DOHH2 (cell line): ENCODE measurements around the gene CALHM4.

Experiments used
- H3F3A ChIP-seq: fragments of 200-600 bp; sonication (generic), shearing (Covaris generic); 2 replicates; pipeline ENCODE4 v1.6.0; 2016; ENCODE audit warnings: antibody characterized with exemption, mild to moderate bottlenecking; ENCODE audit not compliant: control insufficient read depth, insufficient read depth
- H3K27ac ChIP-seq: fragments of 200-600 bp; sonication (generic); 2 replicates; pipeline ENCODE4 v1.5.1; 2014; ENCODE audit warnings: low read depth, mild to moderate bottlenecking, low read length, moderate library complexity
- H3K27me3 ChIP-seq: fragments of 200-600 bp; sonication (generic); 2 replicates; pipeline ENCODE4 v1.6.1; 2014; ENCODE audit warnings: mild to moderate bottlenecking, low read length, mixed read lengths; ENCODE audit not compliant: control insufficient read depth
- H3K36me3 ChIP-seq: fragments of 200-600 bp; sonication (generic); 2 replicates; pipeline ENCODE4 v1.6.1; 2014; ENCODE audit warnings: mild to moderate bottlenecking, low read length, moderate library complexity, mixed read lengths; ENCODE audit not compliant: control insufficient read depth
- H3K4me1 ChIP-seq: fragments of 200-600 bp; sonication (generic); 2 replicates; pipeline ENCODE4 v1.6.1; 2014; ENCODE audit warnings: mild to moderate bottlenecking, low read length, mixed read lengths; ENCODE audit not compliant: control insufficient read depth
- H3K4me2 ChIP-seq: fragments of 200-600 bp; sonication (generic); 2 replicates; pipeline ENCODE4 v1.6.0; 2014; ENCODE audit warnings: mild to moderate bottlenecking, low read length, moderate library complexity
- H3K4me3 ChIP-seq: fragments of 200-600 bp; sonication (generic); 2 replicates; pipeline ENCODE4 v1.5.1; 2014; ENCODE audit warnings: mild to moderate bottlenecking, low read length, mixed read lengths
- H3K79me2 ChIP-seq: fragments of 200-600 bp; sonication (generic); 2 replicates; pipeline ENCODE4 v1.6.1; 2014; ENCODE audit warnings: mild to moderate bottlenecking, low read length, mixed read lengths; ENCODE audit not compliant: control insufficient read depth
- H3K9me2 ChIP-seq: fragments of 200-600 bp; sonication (generic); replicated peaks from 2 replicates; pipeline ENCODE4 v1.6.1; 2014; ENCODE audit warnings: mild to moderate bottlenecking, low read length, mixed read lengths; ENCODE audit not compliant: control insufficient read depth
- H3K9me3 ChIP-seq: fragments of 200-600 bp; sonication (generic); 2 replicates; pipeline ENCODE4 v1.6.1; 2014; ENCODE audit warnings: antibody characterized with exemption, low read length, mixed read lengths; ENCODE audit not compliant: control insufficient read depth, insufficient read depth
- H4K20me1 ChIP-seq: fragments of 200-600 bp; sonication (generic); 2 replicates; pipeline ENCODE4 v1.6.0; 2014; ENCODE audit warnings: low read depth, mild to moderate bottlenecking, antibody characterized with exemption, low read length, moderate library complexity; ENCODE audit not compliant: control insufficient read depth, insufficient read depth
- EZH2phosphoT487 ChIP-seq: fragments of 200-600 bp; sonication (generic); IDR thresholded peaks from 2 replicates; pipeline ENCODE4 v1.6.1; 2017; ENCODE audit warnings: borderline replicate concordance, mild to moderate bottlenecking, antibody characterized with exemption, low read length, moderate library complexity, mixed read lengths
- TF ChIP-seq, protein P1 (sequence below): fragments of 200-600 bp; sonication (generic); IDR thresholded peaks from one replicate; pipeline ENCODE4 v1.5.1; 2014; ENCODE audit warnings: antibody characterized with exemption, mild to moderate bottlenecking, low read depth, low read length; ENCODE audit not compliant: poor library complexity, severe bottlenecking

CALHM4 gene

DNA sequence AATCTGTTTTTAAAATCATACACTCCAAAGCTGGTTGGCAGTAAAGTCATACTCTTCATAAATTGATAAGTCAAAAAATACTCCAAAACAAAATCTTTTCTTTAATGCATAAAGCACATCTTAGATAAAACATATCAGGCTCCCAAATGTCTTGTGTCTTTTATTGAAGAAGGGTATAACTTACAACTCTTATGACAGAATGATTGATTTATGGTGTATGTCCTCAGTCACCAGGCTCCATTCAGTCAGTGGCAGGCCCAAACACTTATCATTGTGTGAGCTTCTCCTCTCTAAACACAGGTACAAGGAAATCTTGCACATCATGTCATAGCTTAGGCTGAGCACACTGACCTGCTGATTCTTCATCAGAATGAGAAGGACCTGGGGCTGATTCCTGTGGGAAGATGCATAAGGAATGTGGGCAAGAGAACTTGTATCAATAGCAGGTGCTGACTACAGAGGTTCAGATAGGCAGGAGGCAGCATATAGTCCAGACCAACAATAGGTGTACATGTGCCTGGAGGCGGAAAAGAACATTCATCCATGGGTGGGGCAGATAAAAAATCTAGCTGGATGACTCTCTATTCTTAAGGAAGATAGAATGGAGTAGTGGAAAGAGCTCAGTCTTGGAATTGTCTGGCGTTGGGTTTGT, 40.2 kb upstream of the CALHM4 start:
- no peaks in the 10 kb centered on the region for H3K36me3 ChIP-seq
- no peak overlapping the region for H3K4me3 ChIP-seq
- no peaks in the 10 kb centered on the region for H3K4me1 ChIP-seq
- no peak for TF ChIP-seq EZH2phosphoT487
- TF ChIP-seq, protein P1, sequence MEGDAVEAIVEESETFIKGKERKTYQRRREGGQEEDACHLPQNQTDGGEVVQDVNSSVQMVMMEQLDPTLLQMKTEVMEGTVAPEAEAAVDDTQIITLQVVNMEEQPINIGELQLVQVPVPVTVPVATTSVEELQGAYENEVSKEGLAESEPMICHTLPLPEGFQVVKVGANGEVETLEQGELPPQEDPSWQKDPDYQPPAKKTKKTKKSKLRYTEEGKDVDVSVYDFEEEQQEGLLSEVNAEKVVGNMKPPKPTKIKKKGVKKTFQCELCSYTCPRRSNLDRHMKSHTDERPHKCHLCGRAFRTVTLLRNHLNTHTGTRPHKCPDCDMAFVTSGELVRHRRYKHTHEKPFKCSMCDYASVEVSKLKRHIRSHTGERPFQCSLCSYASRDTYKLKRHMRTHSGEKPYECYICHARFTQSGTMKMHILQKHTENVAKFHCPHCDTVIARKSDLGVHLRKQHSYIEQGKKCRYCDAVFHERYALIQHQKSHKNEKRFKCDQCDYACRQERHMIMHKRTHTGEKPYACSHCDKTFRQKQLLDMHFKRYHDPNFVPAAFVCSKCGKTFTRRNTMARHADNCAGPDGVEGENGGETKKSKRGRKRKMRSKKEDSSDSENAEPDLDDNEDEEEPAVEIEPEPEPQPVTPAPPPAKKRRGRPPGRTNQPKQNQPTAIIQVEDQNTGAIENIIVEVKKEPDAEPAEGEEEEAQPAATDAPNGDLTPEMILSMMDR = no peak
- H3K9me2 ChIP-seq = no peaks in the 10 kb centered on the region
- H3K9me3 ChIP-seq = no peaks in the 10 kb centered on the region
- H4K20me1 ChIP-seq = no peaks in the 10 kb centered on the region
- H3K4me2 ChIP-seq = no peak overlapping the region
- H3K27ac ChIP-seq = no peak overlapping the region
- peaks cover 9% of the 10 kb centered on the region for H3K27me3 ChIP-seq
- H3K79me2 ChIP-seq = no peaks in the 10 kb centered on the region
- no peaks in the 10 kb centered on the region for H3F3A ChIP-seq

DNA sequence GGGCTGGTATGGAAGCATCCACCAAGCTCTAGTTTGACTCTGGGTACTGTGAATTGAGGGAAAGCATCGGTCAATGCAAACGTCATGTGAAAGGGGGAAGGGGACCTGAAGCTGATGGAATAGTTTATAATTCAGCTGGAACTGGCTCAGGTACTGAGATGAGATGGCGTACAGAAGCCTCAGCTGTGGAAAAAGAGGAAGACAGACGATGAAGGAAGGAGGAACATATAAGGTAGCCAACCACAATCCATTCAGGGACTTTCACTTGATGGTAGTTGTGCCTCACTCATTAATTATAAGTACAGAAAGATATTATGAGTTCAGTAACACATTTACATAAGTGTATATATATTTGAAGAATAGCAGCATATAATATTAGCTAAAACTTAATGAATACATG, 39.4 kb upstream of the CALHM4 start:
- H3K27me3 ChIP-seq = peaks cover 11% of the 10 kb centered on the region
- no peaks in the 10 kb centered on the region for H3K36me3 ChIP-seq
- H3K79me2 ChIP-seq = no peaks in the 10 kb centered on the region
- no peaks in the 10 kb centered on the region for H3K9me2 ChIP-seq
- H3F3A ChIP-seq = no peaks in the 10 kb centered on the region
- no peaks in the 10 kb centered on the region for H4K20me1 ChIP-seq
- H3K9me3 ChIP-seq = no peaks in the 10 kb centered on the region
- TF ChIP-seq, protein P1 = no peak
- no peak for TF ChIP-seq EZH2phosphoT487
- no peaks in the 10 kb centered on the region for H3K4me1 ChIP-seq
- H3K4me2 ChIP-seq = no peak overlapping the region
- H3K27ac ChIP-seq = no peak overlapping the region
- no peak overlapping the region for H3K4me3 ChIP-seq

DNA sequence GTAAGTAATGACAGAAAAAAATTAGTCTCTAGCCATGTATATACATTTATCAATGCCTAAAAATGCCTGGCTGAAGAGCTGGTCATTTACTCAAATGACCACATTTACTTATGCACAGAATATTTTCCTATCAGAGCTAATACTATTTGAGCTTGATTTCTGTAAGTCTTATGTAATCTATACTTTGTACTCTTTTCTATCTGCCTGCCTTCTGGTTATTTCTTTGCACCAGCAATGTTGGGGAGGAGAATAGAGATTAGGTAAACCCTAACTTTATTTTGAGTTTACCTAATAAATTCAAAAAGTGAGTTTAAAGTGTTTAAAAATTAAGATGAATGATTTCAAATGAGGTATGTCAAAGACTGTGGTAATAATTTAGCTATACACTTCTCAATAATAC, 38.4 kb upstream of the CALHM4 start:
- Histone ChIP-seq H3K9me3 (no peaks in the 10 kb centered on the region), H3K4me2 (no peak overlapping the region), H3K9me2 (no peaks in the 10 kb centered on the region), H3K4me3 (no peak overlapping the region), H3K27me3 (peaks cover 14% of the 10 kb centered on the region), H3F3A (no peaks in the 10 kb centered on the region), H4K20me1 (no peaks in the 10 kb centered on the region), H3K36me3 (no peaks in the 10 kb centered on the region), H3K4me1 (no peaks in the 10 kb centered on the region), H3K79me2 (no peaks in the 10 kb centered on the region), H3K27ac (no peak overlapping the region)
- TF ChIP-seq, protein P1 = no peak
- no peak for TF ChIP-seq EZH2phosphoT487
